ENCODE data around the gene AMER1.

AMER1 gene

DNA sequence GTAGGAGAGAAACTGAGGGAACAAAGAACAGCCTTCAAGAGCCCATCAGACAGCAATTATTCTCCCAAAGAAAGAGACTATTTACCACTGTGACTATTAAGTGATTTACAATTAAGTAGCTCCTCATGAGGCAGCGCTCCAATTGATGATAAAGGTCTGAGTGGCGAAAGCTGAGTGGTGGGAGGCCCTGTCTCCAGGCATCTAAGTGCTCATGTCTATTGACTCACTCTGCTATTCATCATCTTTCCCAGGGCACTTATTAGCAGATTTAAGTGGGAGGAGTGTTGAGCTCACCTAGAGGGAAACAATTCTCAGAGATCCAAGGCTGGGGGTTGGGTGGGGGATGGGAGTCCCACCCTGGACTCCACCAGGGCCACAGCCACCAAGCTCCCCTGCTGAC, 23.3 kb downstream of the AMER1 start:
- no peak for DNase-seq

DNA sequence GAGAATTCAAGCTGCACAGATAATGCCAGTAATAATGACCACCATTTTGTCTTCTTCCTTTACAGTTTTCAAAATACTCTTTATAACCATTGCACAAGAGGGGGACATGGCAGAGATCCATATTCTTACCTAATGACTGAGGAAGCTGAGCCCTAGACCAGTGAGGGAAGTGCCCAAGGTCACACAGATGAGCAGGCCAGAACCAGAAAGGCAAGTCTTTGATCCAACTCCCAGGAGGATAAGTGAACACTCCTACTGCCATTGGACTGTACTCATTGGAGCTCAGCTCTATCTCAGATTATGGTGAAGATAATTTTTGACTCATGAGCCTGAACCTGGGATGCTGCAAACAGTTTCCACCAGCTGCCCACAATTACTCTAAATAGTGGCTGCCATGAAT, 28.6 kb downstream of the AMER1 start:
- DNase-seq, result no peak

DNA sequence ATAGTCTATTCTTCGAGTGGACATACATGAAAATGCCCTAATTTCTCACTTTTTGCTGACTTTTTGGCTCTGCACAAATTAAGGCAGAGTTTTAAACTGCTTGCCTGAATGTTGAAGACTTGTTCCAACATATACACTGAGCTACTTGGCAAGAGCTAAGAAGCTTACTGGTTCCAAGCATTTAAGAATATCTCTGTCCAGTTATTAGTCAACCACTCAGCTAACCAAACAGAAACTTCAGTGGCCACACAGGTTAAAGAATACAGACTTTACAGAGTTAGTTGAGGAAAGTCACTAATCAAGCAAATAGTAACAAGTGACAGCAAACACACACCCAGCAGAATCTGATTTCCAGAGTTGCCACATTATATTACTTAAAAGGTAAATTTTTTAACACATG, 35.5 kb downstream of the AMER1 start:
- DNase-seq, result no peak

DNA sequence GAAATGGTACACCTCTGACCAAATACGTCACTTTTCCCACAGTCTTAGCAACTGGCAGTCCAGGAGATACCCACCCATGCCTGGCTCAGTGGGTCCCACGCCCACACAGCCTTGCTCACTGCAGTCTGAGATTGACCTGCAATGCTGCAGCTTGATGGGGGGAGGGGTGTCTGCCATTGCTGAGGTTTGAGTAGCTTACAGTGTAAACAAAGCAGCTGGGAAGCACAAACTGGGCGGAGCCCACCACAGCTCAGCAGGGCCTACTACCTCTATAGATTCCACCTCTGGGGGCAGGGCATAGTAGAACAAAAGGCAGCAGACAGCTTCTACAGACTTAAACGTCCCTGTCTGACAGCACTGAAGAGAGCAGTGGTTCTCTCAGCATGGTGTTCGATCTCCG, 52.7 kb downstream of the AMER1 start:
- no peak for DNase-seq

DNA sequence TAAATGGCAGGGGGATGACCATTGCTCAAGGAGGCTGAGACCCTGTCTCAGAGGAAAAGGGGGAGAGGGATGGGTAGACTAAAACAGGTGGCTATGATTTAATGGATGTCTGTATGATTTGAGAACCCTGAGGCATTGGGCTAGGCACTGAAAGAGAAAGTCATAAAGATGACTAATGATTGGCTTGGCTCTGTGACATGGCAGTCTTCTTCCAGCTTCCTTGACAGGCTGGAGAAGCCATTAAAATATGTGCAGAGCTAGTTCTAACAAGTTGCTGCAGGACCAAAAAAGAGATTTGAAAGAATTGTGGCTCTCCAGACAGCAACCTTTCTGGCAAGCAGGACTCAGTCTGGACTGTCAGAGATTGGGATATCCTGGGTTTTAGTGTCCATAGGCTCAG, 53.6 kb downstream of the AMER1 start:
- DNase-seq, result no peak

DNA sequence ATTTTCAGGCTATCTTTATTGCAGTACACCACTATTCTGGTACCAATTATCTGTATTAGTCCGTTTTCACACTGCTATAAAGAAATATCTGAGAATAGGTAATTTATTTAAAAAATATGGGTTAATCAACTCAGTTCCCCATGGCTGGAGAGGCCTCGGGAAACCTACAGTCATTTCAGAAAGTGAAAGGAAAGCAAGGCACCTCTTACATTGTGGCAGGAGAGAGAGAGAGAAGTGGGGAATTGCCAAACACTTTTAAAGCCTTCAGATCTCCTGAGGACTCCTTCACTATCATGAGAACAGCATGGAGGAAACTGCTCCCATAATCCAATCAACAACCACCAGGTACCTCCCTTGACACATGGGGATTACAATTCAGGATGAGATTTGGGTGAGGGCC, 54.7 kb downstream of the AMER1 start:
- no peak for DNase-seq
